Left lung (tissue), 10 donors: ENCODE measurements around the gene RSAD1. TPM values are rescaled to one million over a fixed set of nuclear protein-coding genes. Genes with fewer than 3 reads are reported as not detected.

Source experiments
- ATAC-seq: fragments of 200-7000 bp; cut with Tn5 transposase; one replicate; pipeline ENCODE4 v1.9.1; 2020; ENCODE audit warnings: moderate library complexity
- DNase-seq, 4 donors: peaks; one replicate each; pipeline ENCODE4 v3.0.0-alpha.2; 2013 to 2020
- H3K27ac ChIP-seq, 2 donors: fragments of 200-600 bp; sonication (generic) in 1 of 2; one replicate each; pipeline versions ENCODE4 v1.5.0 to v1.8.0; 2020 to 2021
- H3K27me3 ChIP-seq, 2 donors: fragments of 200-600 bp; sonication (generic) in 1 of 2; one replicate each; pipeline versions ENCODE4 v1.5.0 to v1.8.0; 2020 to 2021
- H3K36me3 ChIP-seq, 2 donors: fragments of 200-600 bp; sonication (generic) in 1 of 2; one replicate each; pipeline versions ENCODE4 v1.5.0 to v1.8.0; 2020 to 2021
- H3K4me1 ChIP-seq, 2 donors: fragments of 200-600 bp; one replicate each; pipeline ENCODE4 v1.8.0; 2021
- H3K4me3 ChIP-seq, 2 donors: fragments of 200-600 bp; sonication (generic) in 1 of 2; one replicate each; pipeline versions ENCODE4 v1.5.0 to v1.8.0; 2020 to 2021; ENCODE audit warnings: mild to moderate bottlenecking in 1 of 2
- H3K9me3 ChIP-seq, 2 donors: fragments of 200-600 bp; sonication (generic) in 1 of 2; one replicate each; pipeline versions ENCODE4 v1.5.0 to v1.8.0; 2020 to 2021
- intact Hi-C, 2 donors: fragments of 100-400 bp; cut with DNase I; formaldehyde crosslinking; loops; one replicate each; pipeline versions ENCODE4 v1.11.2 to v1.14.2; 2022
- polyA plus RNA-seq, 6 donors: library from polyadenylated mRNA; unstranded; fragments of 120-200 nt; gene quantifications; one replicate each; pipeline ENCODE4 v1.2.1, GENCODE V29; 2013; ENCODE audit not compliant: insufficient read length in 6 of 6
- total RNA-seq, 2 donors: library from RNA; stranded (reverse); fragmentation: NEBNext Ultra II Directional; extraction: Animal tissue kit (Norgen Biotek cat#: 25700); gene quantifications; one replicate each; pipeline ENCODE4 v1.2.1, GENCODE V29; 2021
- TF ChIP-seq, protein P1 (sequence below), 2 donors: fragments of 200-600 bp; sonication (generic) in 1 of 2; IDR thresholded peaks; one replicate each; pipeline versions ENCODE4 v1.5.0 to v1.8.0; 2021; ENCODE audit warnings: antibody characterized with exemption in 2 of 2
- donor health status: DM: no; HTN: yes; CAD: no.
- donor health status: DM: no; HTN: no; CAD: no.

Gene RSAD1
- total and polyA plus RNA-seq, 8 donors: 28.5 to 61.5 (median 47.2) TPM

DNA sequence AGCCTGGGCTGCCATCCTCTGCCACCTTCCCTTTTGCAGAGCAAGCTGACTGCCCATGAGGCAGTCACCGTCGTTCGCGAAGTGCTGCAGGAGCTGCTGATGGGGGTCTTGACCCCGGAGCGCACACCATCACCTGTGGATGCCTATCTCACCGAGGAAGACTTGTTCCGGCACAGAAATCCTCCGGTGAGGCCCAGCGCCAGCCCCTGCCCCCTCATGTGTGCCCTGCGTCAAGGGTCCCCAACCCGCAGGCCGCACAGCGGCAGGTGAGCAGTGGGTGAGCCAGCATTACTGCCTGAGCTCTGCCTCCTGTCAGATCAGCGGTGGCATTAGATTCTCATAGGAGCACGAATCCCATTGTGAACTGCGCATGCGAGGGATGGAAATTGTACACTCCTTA, 46.2 kb downstream of the RSAD1 start:
- peaks cover 0 to 9% of the 10 kb centered on the region in 2 donors for H3K27me3 ChIP-seq
- TF ChIP-seq, protein P1, sequence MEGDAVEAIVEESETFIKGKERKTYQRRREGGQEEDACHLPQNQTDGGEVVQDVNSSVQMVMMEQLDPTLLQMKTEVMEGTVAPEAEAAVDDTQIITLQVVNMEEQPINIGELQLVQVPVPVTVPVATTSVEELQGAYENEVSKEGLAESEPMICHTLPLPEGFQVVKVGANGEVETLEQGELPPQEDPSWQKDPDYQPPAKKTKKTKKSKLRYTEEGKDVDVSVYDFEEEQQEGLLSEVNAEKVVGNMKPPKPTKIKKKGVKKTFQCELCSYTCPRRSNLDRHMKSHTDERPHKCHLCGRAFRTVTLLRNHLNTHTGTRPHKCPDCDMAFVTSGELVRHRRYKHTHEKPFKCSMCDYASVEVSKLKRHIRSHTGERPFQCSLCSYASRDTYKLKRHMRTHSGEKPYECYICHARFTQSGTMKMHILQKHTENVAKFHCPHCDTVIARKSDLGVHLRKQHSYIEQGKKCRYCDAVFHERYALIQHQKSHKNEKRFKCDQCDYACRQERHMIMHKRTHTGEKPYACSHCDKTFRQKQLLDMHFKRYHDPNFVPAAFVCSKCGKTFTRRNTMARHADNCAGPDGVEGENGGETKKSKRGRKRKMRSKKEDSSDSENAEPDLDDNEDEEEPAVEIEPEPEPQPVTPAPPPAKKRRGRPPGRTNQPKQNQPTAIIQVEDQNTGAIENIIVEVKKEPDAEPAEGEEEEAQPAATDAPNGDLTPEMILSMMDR (IDR thresholded peaks at IDR 0.05): no peak
- H3K4me1 ChIP-seq: no peaks in the 10 kb centered on the region
- intact Hi-C loops: no loop called here
- no peak overlapping the region for H3K27ac ChIP-seq
- ATAC-seq: no peak
- DNase-seq: peak in 1 of 4 donors; percentile 67
- H3K36me3 ChIP-seq: no peaks in the 10 kb centered on the region
- no peaks in the 10 kb centered on the region for H3K9me3 ChIP-seq
- H3K4me3 ChIP-seq: no peak overlapping the region

DNA sequence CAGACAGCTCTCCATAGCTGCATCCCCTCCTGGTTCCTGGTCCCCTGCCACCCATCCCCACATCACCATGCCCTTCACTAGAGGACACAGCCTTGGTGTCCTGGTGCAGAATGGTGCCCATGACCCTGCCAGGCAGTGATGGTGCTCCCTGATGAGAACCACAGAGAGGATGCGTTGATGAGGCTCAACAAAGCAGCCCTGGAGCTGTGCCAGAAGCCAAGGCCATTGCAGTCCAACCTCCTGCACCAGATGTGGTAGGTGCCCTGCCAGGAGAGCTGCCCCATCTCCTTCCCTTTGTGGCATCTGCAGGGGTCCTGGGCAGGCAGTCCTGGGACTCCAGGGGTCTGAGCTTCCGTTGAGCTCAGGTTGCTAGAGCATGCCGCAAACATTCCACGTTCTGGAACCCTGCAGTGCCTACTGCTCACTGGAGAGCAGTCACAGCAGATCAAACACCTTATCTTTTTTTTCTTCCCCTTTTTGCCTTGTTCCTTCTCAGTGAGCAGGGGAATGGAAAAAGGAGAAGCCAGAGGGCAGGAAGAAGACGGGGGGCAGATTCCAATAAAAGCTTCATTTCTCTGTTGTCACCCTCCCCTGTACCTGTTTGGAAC, 48.6 kb downstream of the RSAD1 start:
- H3K4me1 ChIP-seq: peaks cover 0 to 3% of the 10 kb centered on the region in 2 donors
- no peaks in the 10 kb centered on the region for H3K9me3 ChIP-seq
- peaks cover 3 to 33% of the 10 kb centered on the region in 2 donors for H3K27me3 ChIP-seq
- TF ChIP-seq, protein P1 (IDR thresholded peaks at IDR 0.05): no peak
- H3K36me3 ChIP-seq: no peaks in the 10 kb centered on the region
- no peak for DNase-seq
- no peak overlapping the region for H3K27ac ChIP-seq
- intact Hi-C loops: no loop called here
- no peak overlapping the region for H3K4me3 ChIP-seq
- ATAC-seq: no peak

DNA sequence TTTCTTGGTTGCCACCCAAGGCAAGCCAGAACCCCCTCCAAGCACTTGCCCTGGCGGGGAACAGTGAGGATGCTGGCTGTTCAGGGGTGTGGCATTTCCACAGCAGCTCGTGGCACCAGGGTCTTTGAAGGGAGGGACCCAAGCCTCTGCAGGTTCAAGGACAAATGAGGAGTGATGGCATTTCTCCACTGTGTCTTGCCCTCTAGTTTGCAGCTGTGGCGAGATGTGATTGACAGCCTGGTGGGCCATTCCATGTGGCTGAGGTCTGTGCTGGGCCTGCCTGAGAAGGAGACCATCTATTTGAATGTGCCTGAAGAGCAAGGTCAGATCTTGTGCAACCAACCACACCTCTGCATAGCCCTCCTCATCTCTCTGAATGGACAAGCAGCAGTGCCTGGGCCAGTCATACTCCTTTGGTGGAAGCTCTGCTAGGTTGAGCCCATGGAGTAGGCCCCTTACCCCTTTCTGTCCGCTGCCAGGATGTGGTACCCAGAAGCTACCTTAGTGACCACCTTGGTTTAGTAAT, 49.4 kb downstream of the RSAD1 start:
- H3K36me3 ChIP-seq: no peaks in the 10 kb centered on the region
- no peak for ATAC-seq
- DNase-seq: no peak
- TF ChIP-seq, protein P1 (IDR thresholded peaks at IDR 0.05): no peak
- no peaks in the 10 kb centered on the region for H3K9me3 ChIP-seq
- H3K4me3 ChIP-seq: no peak overlapping the region
- H3K27ac ChIP-seq: no peak overlapping the region
- intact Hi-C loops: no loop called here
- H3K4me1 ChIP-seq: peaks cover 0 to 10% of the 10 kb centered on the region in 2 donors
- H3K27me3 ChIP-seq: peaks cover 10 to 40% of the 10 kb centered on the region in 2 donors

DNA sequence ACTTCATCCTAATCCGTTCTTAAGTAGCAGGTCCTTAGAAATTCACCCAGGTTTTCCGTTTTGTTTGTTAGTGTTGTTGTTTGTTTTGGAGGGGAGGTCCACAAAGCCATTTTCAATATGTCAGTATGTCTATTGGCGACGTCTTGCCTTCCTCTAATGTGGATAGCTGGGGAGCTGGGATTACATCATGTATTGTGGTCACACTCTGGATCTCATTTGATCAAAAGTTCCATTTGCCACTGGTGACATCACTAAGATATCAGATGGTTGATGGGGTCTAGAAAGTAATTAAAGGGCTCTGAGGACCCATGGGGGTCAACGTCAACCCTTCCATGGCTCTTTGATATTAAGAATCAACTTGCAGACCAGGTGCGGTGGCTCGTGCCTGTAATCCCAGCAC, 51.2 kb downstream of the RSAD1 start:
- intact Hi-C loops: no loop called here
- Histone ChIP-seq H3K36me3 (no peaks in the 10 kb centered on the region), H3K9me3 (no peaks in the 10 kb centered on the region)

DNA sequence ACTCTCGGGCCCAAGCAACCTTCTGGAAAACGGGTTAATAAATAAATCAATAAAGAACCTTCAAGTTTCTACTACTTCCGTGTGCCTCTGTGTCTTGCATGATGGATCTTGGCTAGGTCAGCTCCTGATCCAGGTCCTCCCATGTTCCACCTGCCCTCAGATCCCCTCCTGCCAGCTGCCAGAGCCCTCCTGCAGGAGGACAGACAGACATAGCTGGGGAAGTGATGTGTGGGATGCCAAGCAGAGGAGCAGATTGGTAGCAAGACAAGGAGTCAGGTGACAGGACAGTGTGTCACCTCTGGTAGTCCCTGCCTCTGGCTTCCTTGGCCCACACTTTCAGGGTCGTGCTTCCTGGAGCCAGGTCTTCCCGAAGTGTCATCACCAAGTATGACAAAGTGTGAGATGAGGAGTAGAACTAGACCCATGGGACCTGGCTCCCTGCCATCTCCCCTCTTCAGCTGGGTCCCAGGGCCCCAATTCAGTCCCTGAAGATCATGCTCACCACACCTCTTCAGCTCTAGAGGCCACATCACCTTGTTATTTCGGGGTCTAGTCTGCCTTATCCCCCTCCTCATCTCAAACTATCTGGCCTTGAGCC, 52.9 kb downstream of the RSAD1 start:
- Histone ChIP-seq H3K36me3 (no peaks in the 10 kb centered on the region), H3K4me1 (peaks cover 10 to 23% of the 10 kb centered on the region in 2 donors), H3K27me3 (peaks cover 15 to 62% of the 10 kb centered on the region in 2 donors), H3K9me3 (no peaks in the 10 kb centered on the region), H3K27ac (no peak overlapping the region), H3K4me3 (no peak overlapping the region)
- ATAC-seq (no peak), DNase-seq (no peak)
- intact Hi-C loops: no loop called here
- TF ChIP-seq, protein P1 (IDR thresholded peaks at IDR 0.05): no peak

More for the DNA sequence above, 51.2 kb downstream of the RSAD1 start:
- TF ChIP-seq, protein P1 (IDR thresholded peaks at IDR 0.05): no peak
- ATAC-seq (no peak), DNase-seq (no peak)
- Histone ChIP-seq H3K4me3 (no peak overlapping the region), H3K27me3 (peaks cover 15 to 59% of the 10 kb centered on the region in 2 donors), H3K27ac (no peak overlapping the region), H3K4me1 (peaks cover 10 to 23% of the 10 kb centered on the region in 2 donors)
